GM12891 (cell line): ENCODE results near the gene WNT2B.

ENCODE experiments used
- POLR2A ChIP-seq: IDR thresholded peaks from 2 replicates; pipeline ENCODE4 v1.6.1; 2011; ENCODE audit warnings: low read depth, low read length, control low read depth
- POLR2AphosphoS5 ChIP-seq: IDR thresholded peaks from 2 replicates; pipeline ENCODE4 v1.6.1; 2011; ENCODE audit warnings: low read depth, low read length, control low read depth
- SPI1 ChIP-seq: IDR thresholded peaks from 2 replicates; pipeline ENCODE4 v1.6.1; 2011; ENCODE audit warnings: low read depth, low read length, control low read depth
- TAF1 ChIP-seq: IDR thresholded peaks from 2 replicates; pipeline ENCODE4 v1.6.1; 2011; ENCODE audit warnings: low read depth, low read length, control low read depth

GRCh38 chr1:112472142-112472541 is 36.6 kb upstream of the WNT2B start:
- TF ChIP-seq POLR2A = no peak
- no peak for TF ChIP-seq TAF1
- no peak for TF ChIP-seq POLR2AphosphoS5
- TF ChIP-seq SPI1 = no peak
